PFSK-1 (cell line): ENCODE results near the gene DNM3.

ENCODE experiments used
- TAF1 ChIP-seq: IDR thresholded peaks from 2 replicates; pipeline ENCODE4 v1.6.1; 2012; ENCODE audit warnings: low read length, control low read depth, borderline replicate concordance; ENCODE audit not compliant: insufficient read depth
- TF ChIP-seq, protein P1 (sequence below), 2 experiments: IDR thresholded peaks; 2 replicates each; pipeline versions ENCODE4 v1.6.1 to v1.8.0; 2011 to 2012; ENCODE audit warnings: low read depth in 2 of 2, low read length in 2 of 2, control low read depth in 1 of 2, inconsistent platforms in 1 of 2, mild to moderate bottlenecking in 1 of 2, moderate library complexity in 1 of 2; ENCODE audit not compliant: insufficient read depth in 1 of 2

DNA sequence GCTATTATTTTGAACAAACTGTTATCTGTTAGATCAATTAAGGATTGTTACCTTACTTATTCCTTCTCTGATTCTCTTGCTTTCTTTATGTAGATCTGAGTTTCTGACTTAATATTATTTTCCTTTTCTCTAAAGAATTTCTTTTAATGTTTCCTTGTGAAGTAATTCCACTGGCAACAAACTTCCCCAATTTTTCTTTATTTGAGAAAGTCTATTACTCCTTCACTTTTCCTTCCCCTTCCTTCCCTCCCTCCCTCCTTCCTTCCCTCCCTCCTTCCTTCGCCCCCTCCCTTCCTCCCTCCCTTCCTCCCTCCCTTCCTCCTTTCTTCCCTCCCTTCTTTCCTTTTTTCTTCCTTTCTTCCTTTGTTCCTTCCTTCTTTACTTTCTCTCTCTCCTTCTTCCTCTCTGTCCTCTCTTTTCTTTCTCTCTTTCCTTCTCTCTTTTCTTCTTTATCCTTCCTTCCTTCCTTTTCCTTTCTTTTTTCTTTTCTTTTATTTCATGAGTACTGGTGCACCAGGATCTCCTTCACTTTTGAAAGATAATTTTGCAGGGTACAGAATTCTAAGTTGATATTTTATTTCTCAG, 177.5 kb downstream of the DNM3 start:
- no peak for TF ChIP-seq TAF1
- TF ChIP-seq, protein P1, sequence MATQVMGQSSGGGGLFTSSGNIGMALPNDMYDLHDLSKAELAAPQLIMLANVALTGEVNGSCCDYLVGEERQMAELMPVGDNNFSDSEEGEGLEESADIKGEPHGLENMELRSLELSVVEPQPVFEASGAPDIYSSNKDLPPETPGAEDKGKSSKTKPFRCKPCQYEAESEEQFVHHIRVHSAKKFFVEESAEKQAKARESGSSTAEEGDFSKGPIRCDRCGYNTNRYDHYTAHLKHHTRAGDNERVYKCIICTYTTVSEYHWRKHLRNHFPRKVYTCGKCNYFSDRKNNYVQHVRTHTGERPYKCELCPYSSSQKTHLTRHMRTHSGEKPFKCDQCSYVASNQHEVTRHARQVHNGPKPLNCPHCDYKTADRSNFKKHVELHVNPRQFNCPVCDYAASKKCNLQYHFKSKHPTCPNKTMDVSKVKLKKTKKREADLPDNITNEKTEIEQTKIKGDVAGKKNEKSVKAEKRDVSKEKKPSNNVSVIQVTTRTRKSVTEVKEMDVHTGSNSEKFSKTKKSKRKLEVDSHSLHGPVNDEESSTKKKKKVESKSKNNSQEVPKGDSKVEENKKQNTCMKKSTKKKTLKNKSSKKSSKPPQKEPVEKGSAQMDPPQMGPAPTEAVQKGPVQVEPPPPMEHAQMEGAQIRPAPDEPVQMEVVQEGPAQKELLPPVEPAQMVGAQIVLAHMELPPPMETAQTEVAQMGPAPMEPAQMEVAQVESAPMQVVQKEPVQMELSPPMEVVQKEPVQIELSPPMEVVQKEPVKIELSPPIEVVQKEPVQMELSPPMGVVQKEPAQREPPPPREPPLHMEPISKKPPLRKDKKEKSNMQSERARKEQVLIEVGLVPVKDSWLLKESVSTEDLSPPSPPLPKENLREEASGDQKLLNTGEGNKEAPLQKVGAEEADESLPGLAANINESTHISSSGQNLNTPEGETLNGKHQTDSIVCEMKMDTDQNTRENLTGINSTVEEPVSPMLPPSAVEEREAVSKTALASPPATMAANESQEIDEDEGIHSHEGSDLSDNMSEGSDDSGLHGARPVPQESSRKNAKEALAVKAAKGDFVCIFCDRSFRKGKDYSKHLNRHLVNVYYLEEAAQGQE (IDR thresholded peaks at IDR 0.05; ENCODE audit: insufficient read depth in 1 of 2, low read depth in 2 of 2, low read length in 2 of 2), result no peak
